ENCODE data around the gene TNRC6B. TPM values are rescaled to one million over a fixed set of nuclear protein-coding genes. Genes with fewer than 3 reads are reported as not detected.

TNRC6B gene
- total and polyA plus RNA-seq, 2 donors from 2014 or later, result 2.7 to 63.2 TPM

GRCh38 chr22:40332319-40332781 is 154.6 kb downstream of the TNRC6B start:
- Histone ChIP-seq H3K4me1 (ENCODE audit: control insufficient read depth in 2 of 3, insufficient read depth in 2 of 3, low read depth in 1 of 3, low read length in 3 of 3) (no peaks in the 10 kb centered on the region), H3K9me3 (ENCODE audit: control insufficient read depth in 2 of 3, insufficient read depth in 1 of 3, low read length in 3 of 3) (no peaks in the 10 kb centered on the region), H3K27me3 (ENCODE audit: control insufficient read depth, insufficient read depth, low read length) (no peaks in the 10 kb centered on the region), H3K36me3 (ENCODE audit: control insufficient read depth in 2 of 3, insufficient read depth in 3 of 3, low read length in 3 of 3) (peaks cover 0 to 6% (median 3%) of the 10 kb centered on the region in 3 donors), H3K9ac (ENCODE audit: low read length in 3 of 3) (no peak overlapping the region), H3K4me3 (ENCODE audit: low read length in 3 of 3) (no peak overlapping the region), H3K27ac (ENCODE audit: low read depth in 2 of 2, low read length in 2 of 2) (no peak overlapping the region)
- DNase-seq (no peak), FAIRE-seq (no peak)
- intact Hi-C loops (cut with DNase I), result no loop called here
- no peak for TF ChIP-seq CTCF (IDR thresholded peaks at IDR 0.05; ENCODE audit: borderline replicate concordance, extremely low read depth, insufficient read depth)

- Histone ChIP-seq H3K36me3 (ENCODE audit: control insufficient read depth in 2 of 3, insufficient read depth in 3 of 3, low read length in 3 of 3) (peaks cover 0 to 6% (median 3%) of the 10 kb centered on the region in 3 donors), H3K4me3 (ENCODE audit: low read length in 3 of 3) (no peak overlapping the region), H3K4me1 (ENCODE audit: control insufficient read depth in 2 of 3, insufficient read depth in 2 of 3, low read depth in 1 of 3, low read length in 3 of 3) (no peaks in the 10 kb centered on the region), H3K27me3 (ENCODE audit: control insufficient read depth, insufficient read depth, low read length) (no peaks in the 10 kb centered on the region), H3K9ac (ENCODE audit: low read length in 3 of 3) (no peak overlapping the region), H3K9me3 (ENCODE audit: control insufficient read depth in 2 of 3, insufficient read depth in 1 of 3, low read length in 3 of 3) (no peaks in the 10 kb centered on the region), H3K27ac (ENCODE audit: low read depth in 2 of 2, low read length in 2 of 2) (no peak overlapping the region)
- DNase-seq, result no peak
- intact Hi-C loops (cut with DNase I), result no loop called here
- TF ChIP-seq CTCF (IDR thresholded peaks at IDR 0.05; ENCODE audit: borderline replicate concordance, extremely low read depth, insufficient read depth), result no peak
- no peak for FAIRE-seq
These were observed 156.3 kb downstream of the TNRC6B start for GRCh38 chr22:40334060-40334459.

GRCh38 chr22:40334899-40335298 is 157.2 kb downstream of the TNRC6B start:
- FAIRE-seq, result no peak
- H3K4me3 ChIP-seq (ENCODE audit: low read length in 3 of 3), result no peak overlapping the region

More at GRCh38 chr22:40334899-40335298, 157.2 kb downstream of the TNRC6B start:
- Histone ChIP-seq H3K27me3 (ENCODE audit: control insufficient read depth, insufficient read depth, low read length) (no peaks in the 10 kb centered on the region), H3K9ac (ENCODE audit: low read length in 3 of 3) (no peak overlapping the region), H3K9me3 (ENCODE audit: control insufficient read depth in 2 of 3, insufficient read depth in 1 of 3, low read length in 3 of 3) (no peaks in the 10 kb centered on the region), H3K27ac (ENCODE audit: low read depth in 2 of 2, low read length in 2 of 2) (no peak overlapping the region), H3K4me1 (ENCODE audit: control insufficient read depth in 2 of 3, insufficient read depth in 2 of 3, low read depth in 1 of 3, low read length in 3 of 3) (no peaks in the 10 kb centered on the region), H3K36me3 (ENCODE audit: control insufficient read depth in 2 of 3, insufficient read depth in 3 of 3, low read length in 3 of 3) (peaks cover 0 to 4% (median 3%) of the 10 kb centered on the region in 3 donors)
- intact Hi-C loops (cut with DNase I), result no loop called here
- TF ChIP-seq CTCF (IDR thresholded peaks at IDR 0.05; ENCODE audit: borderline replicate concordance, extremely low read depth, insufficient read depth), result no peak
- DNase-seq, result no peak
